Measurements from ENCODE around the gene PIEZO1.
A peak's percentile ranks its signal among the peaks of the same experiment; 100 is the strongest.
"Not testable (repeated sequence)": the region's sequence is repeated elsewhere in the genome, so short reads cannot be mapped to it uniquely, and the experiment has no call there.

The PIEZO1 gene

GRCh38 chr16:88785106-88785924, at the start of gene PIEZO1:
Gene PIEZO1, minus strand, starts transcription at chr16:88785220. Its CDS starts 256 bp downstream, at chr16:88784964.
- DNase-seq (peak; percentile 68 to 77), ATAC-seq (peak; percentile 29)
- no peaks in the 10 kb centered on the region for H3K9me3 Mint-ChIP-seq
- H3K4me3 Mint-ChIP-seq = peak within 1 kb of the TSS; percentile 74 to 86
- H3K27me3 Mint-ChIP-seq = no peaks in the 10 kb centered on the region
- H3K27ac Mint-ChIP-seq = peak within 1 kb of the TSS; percentile 90 to 91
- H3K4me1 Mint-ChIP-seq = peaks cover 52% of the 10 kb centered on the region

GRCh38 chr16:88834670-88835069, 49.6 kb upstream of the PIEZO1 start:
- DNase-seq (no peak), ATAC-seq (no peak)
- Mint-ChIP-seq H3K4me1 (no peaks in the 10 kb centered on the region), H3K27me3 (no peaks in the 10 kb centered on the region), H3K4me3 (no peak overlapping the region), H3K27ac (no peak overlapping the region), H3K9me3 (no peaks in the 10 kb centered on the region)

GRCh38 chr16:88833086-88833485, 48.1 kb upstream of the PIEZO1 start:
- no peaks in the 10 kb centered on the region for H3K9me3 Mint-ChIP-seq
- ATAC-seq (no peak), DNase-seq (no peak)
- H3K4me1 Mint-ChIP-seq = no peaks in the 10 kb centered on the region
- H3K27ac Mint-ChIP-seq = no peak overlapping the region
- no peaks in the 10 kb centered on the region for H3K27me3 Mint-ChIP-seq
- no peak overlapping the region for H3K4me3 Mint-ChIP-seq

- ATAC-seq (no peak), DNase-seq (no peak)
- Mint-ChIP-seq H3K27ac (no peak overlapping the region), H3K27me3 (no peaks in the 10 kb centered on the region), H3K4me1 (no peaks in the 10 kb centered on the region), H3K9me3 (no peaks in the 10 kb centered on the region), H3K4me3 (no peak overlapping the region)
Observed at GRCh38 chr16:88831838-88832237, 46.8 kb upstream of the PIEZO1 start.

GRCh38 chr16:88830783-88831182, 45.8 kb upstream of the PIEZO1 start:
- ATAC-seq (no peak), DNase-seq (no peak)
- Mint-ChIP-seq H3K27me3 (no peaks in the 10 kb centered on the region), H3K27ac (peak overlapping the region in 1 of 2 donors; percentile 48), H3K9me3 (no peaks in the 10 kb centered on the region), H3K4me3 (no peak overlapping the region), H3K4me1 (no peaks in the 10 kb centered on the region)

GRCh38 chr16:88830258-88830657, 45.2 kb upstream of the PIEZO1 start:
- no peaks in the 10 kb centered on the region for H3K9me3 Mint-ChIP-seq
- no peak overlapping the region for H3K27ac Mint-ChIP-seq
- H3K4me1 Mint-ChIP-seq = no peaks in the 10 kb centered on the region
- no peak for ATAC-seq
- H3K4me3 Mint-ChIP-seq = no peak overlapping the region
- H3K27me3 Mint-ChIP-seq = no peaks in the 10 kb centered on the region
- no peak for DNase-seq

- Mint-ChIP-seq H3K4me1 (no peaks in the 10 kb centered on the region), H3K27me3 (no peaks in the 10 kb centered on the region), H3K27ac (no peak overlapping the region)
Observed at GRCh38 chr16:88828711-88829110, 43.7 kb upstream of the PIEZO1 start.

GRCh38 chr16:88827727-88828126, 42.7 kb upstream of the PIEZO1 start:
- DNase-seq = no peak
- Mint-ChIP-seq H3K4me3 (no peak overlapping the region), H3K9me3 (no peaks in the 10 kb centered on the region), H3K27ac (no peak overlapping the region), H3K4me1 (no peaks in the 10 kb centered on the region), H3K27me3 (no peaks in the 10 kb centered on the region)
- no peak for ATAC-seq

More at GRCh38 chr16:88828711-88829110, 43.7 kb upstream of the PIEZO1 start:
- ATAC-seq (no peak), DNase-seq (no peak)
- no peak overlapping the region for H3K4me3 Mint-ChIP-seq
- H3K9me3 Mint-ChIP-seq = no peaks in the 10 kb centered on the region

GRCh38 chr16:88826070-88826840, 41.2 kb upstream of the PIEZO1 start:
- no peaks in the 10 kb centered on the region for H3K4me1 Mint-ChIP-seq
- DNase-seq (no peak), ATAC-seq (peak; percentile 36)
- H3K4me3 Mint-ChIP-seq = no peak overlapping the region
- no peaks in the 10 kb centered on the region for H3K9me3 Mint-ChIP-seq
- H3K27ac Mint-ChIP-seq = peak overlapping the region; percentile 19 to 35
- no peaks in the 10 kb centered on the region for H3K27me3 Mint-ChIP-seq

- Mint-ChIP-seq H3K27me3 (no peaks in the 10 kb centered on the region), H3K4me3 (no peak overlapping the region), H3K9me3 (no peaks in the 10 kb centered on the region), H3K27ac (no peak overlapping the region), H3K4me1 (no peaks in the 10 kb centered on the region)
- DNase-seq = no peak
- ATAC-seq = peak; percentile 48
Observed at GRCh38 chr16:88825146-88825545, 40.1 kb upstream of the PIEZO1 start.

GRCh38 chr16:88824256-88825077, 39.4 kb upstream of the PIEZO1 start:
- no peaks in the 10 kb centered on the region for H3K4me1 Mint-ChIP-seq

GRCh38 chr16:88823646-88824045, 38.6 kb upstream of the PIEZO1 start:
- not testable (repeated sequence) for H3K4me1 Mint-ChIP-seq, H3K27me3 Mint-ChIP-seq, H3K9me3 Mint-ChIP-seq, H3K4me3 Mint-ChIP-seq, DNase-seq, H3K27ac Mint-ChIP-seq, ATAC-seq

More at GRCh38 chr16:88824256-88825077, 39.4 kb upstream of the PIEZO1 start:
- Mint-ChIP-seq H3K27me3 (no peaks in the 10 kb centered on the region), H3K27ac (peak overlapping the region in 1 of 2 donors; percentile 36), H3K4me3 (no peak overlapping the region), H3K9me3 (no peaks in the 10 kb centered on the region)
- DNase-seq (no peak), ATAC-seq (peak; percentile 2)

- no peak for DNase-seq
- Mint-ChIP-seq H3K4me3 (no peak overlapping the region), H3K27me3 (no peaks in the 10 kb centered on the region), H3K9me3 (no peaks in the 10 kb centered on the region), H3K4me1 (no peaks in the 10 kb centered on the region), H3K27ac (no peak overlapping the region)
- ATAC-seq = no peak
Observed at GRCh38 chr16:88822281-88823040, 37.4 kb upstream of the PIEZO1 start.

GRCh38 chr16:88821168-88821850, 36.3 kb upstream of the PIEZO1 start:
- Mint-ChIP-seq H3K4me3 (no peak overlapping the region), H3K4me1 (no peaks in the 10 kb centered on the region), H3K27ac (peak overlapping the region in 1 of 2 donors; percentile 12), H3K27me3 (no peaks in the 10 kb centered on the region), H3K9me3 (no peaks in the 10 kb centered on the region)
- ATAC-seq (no peak), DNase-seq (no peak)
